ENCODE measurements around the gene CRIM1. TPM values are rescaled to one million over a fixed set of nuclear protein-coding genes. Genes with fewer than 3 reads are reported as not detected.

Gene CRIM1
- total RNA-seq, 2 experiments from 2014 or later, result 3.1 to 3.3 TPM

DNA sequence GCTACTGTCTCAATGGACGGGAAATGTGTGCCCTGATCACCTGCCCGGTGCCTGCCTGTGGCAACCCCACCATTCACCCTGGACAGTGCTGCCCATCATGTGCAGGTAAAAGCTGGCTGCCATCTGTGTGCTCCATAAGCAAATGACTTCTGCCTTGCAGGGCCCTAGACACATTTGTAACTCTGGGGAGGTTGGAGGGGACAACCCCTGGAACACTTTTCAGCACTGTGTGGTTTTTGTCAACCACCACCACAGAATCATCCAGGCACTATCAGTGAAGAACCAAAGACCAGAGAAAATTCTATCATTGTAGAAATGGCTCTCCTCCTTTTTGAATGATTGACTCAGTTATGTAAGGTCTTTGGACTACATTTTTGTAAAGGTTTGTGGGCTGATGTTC lies 158.1 kb downstream of the CRIM1 start:
- peaks cover 5% of the 10 kb centered on the region for H3K36me3 Mint-ChIP-seq (ENCODE audit: low read depth)
- no peak overlapping the region for H3K4me3 Mint-ChIP-seq
- CTCF ChIA-PET, result interaction anchor here (1.0 kb wide), 1 partner anchor 164 kb away, joined by 4 read pairs; no protein-coding TSS in a partner anchor
- no peaks in the 10 kb centered on the region for H3K4me1 Mint-ChIP-seq (ENCODE audit: low read depth)
- no peak for DNase-seq
- H3K27me3 Mint-ChIP-seq (ENCODE audit: low read depth), result no peaks in the 10 kb centered on the region
- intact Hi-C loops (cut with micrococcal nuclease), result no loop called here
- no peak overlapping the region for H3K27ac Mint-ChIP-seq
- no peaks in the 10 kb centered on the region for H3K9me3 Mint-ChIP-seq

DNA sequence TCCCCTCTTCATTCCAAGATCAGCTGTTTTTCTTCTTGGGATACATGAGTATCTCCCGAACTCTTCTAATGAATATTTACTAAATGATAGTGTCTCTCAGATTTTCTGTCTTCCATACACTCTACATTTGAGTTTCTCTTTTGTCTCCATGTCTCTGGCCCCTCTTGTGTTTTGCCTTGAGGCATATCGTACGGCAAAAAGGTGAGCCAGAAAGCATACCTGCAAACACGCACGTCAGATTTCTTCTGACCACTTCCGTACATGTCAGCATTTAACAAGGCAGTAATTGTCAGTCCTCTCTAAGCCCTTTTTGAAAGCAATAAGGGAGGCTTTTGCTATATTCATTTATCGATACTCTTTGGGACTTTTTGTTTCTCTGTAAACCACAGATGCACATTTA lies 160.0 kb downstream of the CRIM1 start:
- no peaks in the 10 kb centered on the region for H3K9me3 Mint-ChIP-seq
- no peak overlapping the region for H3K4me3 Mint-ChIP-seq
- intact Hi-C loops (cut with micrococcal nuclease), result no loop called here
- H3K27me3 Mint-ChIP-seq (ENCODE audit: low read depth), result no peaks in the 10 kb centered on the region
- no peak for DNase-seq
- H3K36me3 Mint-ChIP-seq (ENCODE audit: low read depth), result peaks cover 5% of the 10 kb centered on the region
- no peak overlapping the region for H3K27ac Mint-ChIP-seq
- H3K4me1 Mint-ChIP-seq (ENCODE audit: low read depth), result no peaks in the 10 kb centered on the region
- CTCF ChIA-PET, result interaction anchor here (0.6 to 0.8 kb wide), 2 partner anchors 100 to 401 kb away, joined by 3 to 4 read pairs; no protein-coding TSS in a partner anchor

DNA sequence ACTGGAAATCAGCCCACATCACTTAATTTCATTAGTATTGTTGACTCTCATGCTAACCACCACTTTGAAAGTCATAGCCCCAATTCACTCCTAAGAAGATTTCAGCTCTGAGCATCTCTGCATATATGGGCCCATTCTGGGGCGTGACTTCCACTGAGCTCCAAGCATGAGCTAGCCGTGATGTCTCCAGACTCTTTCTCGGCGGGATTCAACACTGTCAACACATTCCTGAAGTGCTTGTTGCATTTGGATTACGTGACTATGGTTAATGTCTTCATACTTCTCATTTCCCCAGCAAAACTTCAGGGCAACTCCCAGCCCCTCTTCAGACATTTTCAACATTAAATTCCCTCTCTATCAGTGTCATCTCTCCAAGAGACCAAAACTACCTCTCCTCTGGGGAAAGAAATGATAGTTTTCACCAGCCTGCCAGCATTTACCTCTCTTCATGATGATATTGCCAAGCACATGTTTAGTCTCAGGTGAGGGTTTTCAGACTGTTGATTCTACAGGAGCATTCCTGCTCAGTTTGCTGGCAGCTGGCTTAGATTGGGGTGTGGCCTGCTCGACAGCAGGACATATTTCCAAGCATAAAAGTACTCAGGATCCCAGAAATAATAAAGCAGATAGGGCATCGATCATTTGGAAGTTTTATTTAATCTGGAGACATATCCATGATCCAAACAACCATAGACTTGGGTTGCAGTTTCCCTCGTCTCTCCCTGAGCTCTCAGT lies 160.7 kb downstream of the CRIM1 start:
- CTCF ChIA-PET, result interaction anchor here (0.6 to 0.8 kb wide), 2 partner anchors 101 to 400 kb away, joined by 3 to 4 read pairs; no protein-coding TSS in a partner anchor
- Mint-ChIP-seq H3K36me3 (ENCODE audit: low read depth) (peaks cover 5% of the 10 kb centered on the region), H3K27ac (no peak overlapping the region), H3K9me3 (no peaks in the 10 kb centered on the region), H3K4me1 (ENCODE audit: low read depth) (no peaks in the 10 kb centered on the region), H3K4me3 (no peak overlapping the region), H3K27me3 (ENCODE audit: low read depth) (no peaks in the 10 kb centered on the region)
- DNase-seq, result no peak
- intact Hi-C loops (cut with micrococcal nuclease), result no loop called here

DNA sequence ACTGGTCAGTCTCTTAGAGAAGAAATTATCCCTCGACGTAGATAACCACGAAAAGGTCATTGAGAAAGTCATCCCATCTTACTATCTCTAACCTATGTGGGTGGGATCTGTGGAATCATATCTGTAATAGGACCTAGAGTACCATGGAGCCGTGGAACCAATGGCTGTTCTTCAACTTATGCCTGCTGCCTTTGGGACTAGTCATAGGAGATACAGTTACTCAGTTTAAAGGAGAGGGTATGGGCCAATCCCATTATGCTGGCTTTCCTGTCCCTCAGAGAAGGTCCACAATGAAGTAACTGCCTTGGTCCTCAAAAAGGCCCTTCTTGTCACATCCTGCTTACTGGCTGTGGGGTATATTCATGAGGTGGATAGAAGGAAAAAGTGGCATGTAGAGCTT lies 164.9 kb downstream of the CRIM1 start:
- intact Hi-C loops (cut with micrococcal nuclease), result no loop called here
- Mint-ChIP-seq H3K27ac (no peak overlapping the region), H3K4me3 (no peak overlapping the region), H3K36me3 (ENCODE audit: low read depth) (peaks cover 5% of the 10 kb centered on the region), H3K9me3 (no peaks in the 10 kb centered on the region), H3K4me1 (ENCODE audit: low read depth) (no peaks in the 10 kb centered on the region), H3K27me3 (ENCODE audit: low read depth) (no peaks in the 10 kb centered on the region)
- no peak for DNase-seq
- CTCF ChIA-PET, result no interaction called here

DNA sequence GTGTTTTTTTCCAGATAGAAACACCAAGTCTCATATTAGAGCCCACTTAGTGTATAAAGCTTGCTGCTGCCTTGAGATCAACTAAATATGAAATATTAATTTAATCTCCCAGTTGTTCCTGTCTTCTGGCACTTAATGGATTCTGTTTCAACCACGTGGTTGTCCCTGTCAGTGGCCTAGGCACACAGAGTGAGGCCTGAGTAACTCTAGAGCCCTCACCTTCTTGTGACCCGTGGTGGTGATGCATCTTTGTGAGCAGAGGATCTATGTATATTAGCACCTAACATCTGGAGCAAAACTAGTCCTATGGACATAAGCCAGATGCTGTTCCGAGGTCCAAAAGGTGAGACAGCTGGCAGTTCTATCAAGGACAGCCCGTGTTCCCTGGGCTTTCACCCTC lies 167.6 kb downstream of the CRIM1 start:
- CTCF ChIA-PET, result no interaction called here

DNA sequence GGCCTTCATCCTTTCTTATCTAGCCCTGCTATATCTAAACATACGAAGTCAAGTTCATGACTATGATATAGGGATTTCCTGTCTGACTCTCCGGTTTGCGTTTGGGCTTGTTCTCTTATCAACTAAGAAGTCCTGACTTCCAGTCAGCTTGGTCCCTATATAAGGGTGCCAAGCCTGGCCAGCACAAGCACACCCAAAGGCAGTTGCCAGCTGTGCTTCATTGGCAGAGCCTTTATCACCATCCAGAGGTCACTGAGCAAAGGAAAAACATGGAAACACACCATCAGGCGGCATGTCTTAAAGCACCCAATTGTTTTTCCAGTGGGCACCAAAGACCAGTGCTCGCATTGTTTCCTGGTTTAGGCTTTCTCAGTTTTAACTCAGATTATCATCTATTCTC lies 169.7 kb downstream of the CRIM1 start:
- no peak overlapping the region for H3K27ac Mint-ChIP-seq
- H3K27me3 Mint-ChIP-seq (ENCODE audit: low read depth), result no peaks in the 10 kb centered on the region
- CTCF ChIA-PET, result no interaction called here
- H3K9me3 Mint-ChIP-seq, result no peaks in the 10 kb centered on the region
- no peaks in the 10 kb centered on the region for H3K36me3 Mint-ChIP-seq (ENCODE audit: low read depth)
- no peaks in the 10 kb centered on the region for H3K4me1 Mint-ChIP-seq (ENCODE audit: low read depth)
- H3K4me3 Mint-ChIP-seq, result no peak overlapping the region
- no peak for DNase-seq
- intact Hi-C loops (cut with micrococcal nuclease), result no loop called here

More for the DNA sequence above, 167.6 kb downstream of the CRIM1 start:
- H3K36me3 Mint-ChIP-seq (ENCODE audit: low read depth), result no peaks in the 10 kb centered on the region
- no peak for DNase-seq
- no peak overlapping the region for H3K27ac Mint-ChIP-seq
- H3K9me3 Mint-ChIP-seq, result no peaks in the 10 kb centered on the region
- no peaks in the 10 kb centered on the region for H3K27me3 Mint-ChIP-seq (ENCODE audit: low read depth)
- H3K4me3 Mint-ChIP-seq, result no peak overlapping the region
- H3K4me1 Mint-ChIP-seq (ENCODE audit: low read depth), result no peaks in the 10 kb centered on the region
- intact Hi-C loops (cut with micrococcal nuclease), result no loop called here

DNA sequence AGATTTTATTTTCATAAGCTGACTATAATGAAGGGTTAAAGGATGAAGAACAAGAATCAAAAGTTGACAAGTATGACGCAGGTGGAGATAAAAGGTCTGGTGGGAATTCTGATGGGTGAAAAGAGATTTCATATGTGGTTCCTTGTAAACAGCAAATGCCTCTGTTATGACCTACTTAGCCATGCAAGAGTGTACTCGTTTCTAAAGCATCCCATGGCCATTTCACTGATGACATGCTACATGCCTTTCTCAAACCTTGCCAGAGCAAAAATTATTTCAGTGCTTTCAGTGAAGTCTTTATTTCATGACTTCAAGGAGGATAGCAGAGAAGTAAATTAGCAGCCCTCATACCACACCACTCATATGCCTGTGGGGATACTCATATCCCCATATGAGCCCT lies 170.6 kb downstream of the CRIM1 start:
- Mint-ChIP-seq H3K27ac (no peak overlapping the region), H3K36me3 (ENCODE audit: low read depth) (no peaks in the 10 kb centered on the region), H3K4me1 (ENCODE audit: low read depth) (no peaks in the 10 kb centered on the region), H3K27me3 (ENCODE audit: low read depth) (no peaks in the 10 kb centered on the region), H3K9me3 (no peaks in the 10 kb centered on the region), H3K4me3 (no peak overlapping the region)
- intact Hi-C loops (cut with micrococcal nuclease), result no loop called here
- no peak for DNase-seq
- CTCF ChIA-PET, result no interaction called here

DNA sequence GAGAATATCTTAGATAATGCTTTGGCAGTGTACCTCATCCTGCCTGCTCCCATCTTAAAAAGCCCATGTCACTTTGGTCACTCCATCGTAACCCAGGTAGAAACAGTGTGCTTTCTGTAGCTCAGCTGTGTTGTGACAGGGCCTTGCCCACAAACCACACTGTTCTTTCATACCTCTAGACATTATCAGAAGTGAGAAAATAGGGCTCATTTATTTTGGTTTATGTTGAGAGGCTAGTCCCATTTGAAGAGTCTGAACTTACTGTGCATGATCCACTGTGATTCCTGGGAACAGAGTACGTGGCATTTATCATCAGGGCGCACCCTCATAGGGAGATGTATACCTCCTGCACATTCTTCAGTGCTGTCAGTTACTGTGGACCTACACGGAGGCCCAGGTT lies 172.7 kb downstream of the CRIM1 start:
- Mint-ChIP-seq H3K27me3 (ENCODE audit: low read depth) (no peaks in the 10 kb centered on the region), H3K9me3 (no peaks in the 10 kb centered on the region), H3K27ac (no peak overlapping the region), H3K4me3 (no peak overlapping the region), H3K36me3 (ENCODE audit: low read depth) (no peaks in the 10 kb centered on the region), H3K4me1 (ENCODE audit: low read depth) (no peaks in the 10 kb centered on the region)
- intact Hi-C loops (cut with micrococcal nuclease), result no loop called here
- CTCF ChIA-PET, result interaction anchor here (0.6 kb wide), 1 partner anchor 591 kb away, joined by 5 read pairs; no protein-coding TSS in a partner anchor
- no peak for DNase-seq

DNA sequence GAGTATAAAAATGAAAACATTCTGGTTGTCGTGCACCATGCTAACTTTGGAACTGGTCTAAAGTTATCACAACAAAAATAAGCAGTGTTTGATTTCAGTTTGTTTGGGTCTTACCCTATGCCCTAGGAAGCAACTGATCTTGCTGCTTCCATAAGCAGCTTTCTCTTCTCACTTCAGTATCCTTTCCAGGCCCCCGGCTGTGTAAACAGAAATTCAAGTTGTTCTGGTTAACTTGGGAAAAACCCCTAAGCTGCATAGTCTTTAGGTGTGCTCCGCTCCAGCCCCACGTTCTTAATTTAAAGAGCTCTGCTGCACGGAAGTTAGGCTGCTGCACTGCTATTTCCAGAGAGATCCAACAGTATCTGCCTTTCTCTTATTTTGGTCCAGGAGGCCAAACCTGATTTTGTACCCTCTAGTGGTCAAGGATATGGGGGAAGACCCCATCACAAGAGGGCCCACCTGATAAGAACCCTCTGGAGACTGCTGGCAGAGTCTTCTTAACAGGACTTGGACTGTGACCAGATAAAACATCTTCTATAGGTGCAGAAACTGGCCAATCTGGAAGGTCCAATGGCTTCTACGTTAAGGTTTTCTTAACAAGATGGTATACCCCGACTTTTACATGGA lies 173.3 kb downstream of the CRIM1 start:
- no peaks in the 10 kb centered on the region for H3K9me3 Mint-ChIP-seq
- no peaks in the 10 kb centered on the region for H3K27me3 Mint-ChIP-seq (ENCODE audit: low read depth)
- intact Hi-C loops (cut with micrococcal nuclease), result no loop called here
- no peaks in the 10 kb centered on the region for H3K36me3 Mint-ChIP-seq (ENCODE audit: low read depth)
- no peaks in the 10 kb centered on the region for H3K4me1 Mint-ChIP-seq (ENCODE audit: low read depth)
- no peak overlapping the region for H3K4me3 Mint-ChIP-seq
- no peak overlapping the region for H3K27ac Mint-ChIP-seq
- CTCF ChIA-PET, result no interaction called here
- DNase-seq, result no peak

DNA sequence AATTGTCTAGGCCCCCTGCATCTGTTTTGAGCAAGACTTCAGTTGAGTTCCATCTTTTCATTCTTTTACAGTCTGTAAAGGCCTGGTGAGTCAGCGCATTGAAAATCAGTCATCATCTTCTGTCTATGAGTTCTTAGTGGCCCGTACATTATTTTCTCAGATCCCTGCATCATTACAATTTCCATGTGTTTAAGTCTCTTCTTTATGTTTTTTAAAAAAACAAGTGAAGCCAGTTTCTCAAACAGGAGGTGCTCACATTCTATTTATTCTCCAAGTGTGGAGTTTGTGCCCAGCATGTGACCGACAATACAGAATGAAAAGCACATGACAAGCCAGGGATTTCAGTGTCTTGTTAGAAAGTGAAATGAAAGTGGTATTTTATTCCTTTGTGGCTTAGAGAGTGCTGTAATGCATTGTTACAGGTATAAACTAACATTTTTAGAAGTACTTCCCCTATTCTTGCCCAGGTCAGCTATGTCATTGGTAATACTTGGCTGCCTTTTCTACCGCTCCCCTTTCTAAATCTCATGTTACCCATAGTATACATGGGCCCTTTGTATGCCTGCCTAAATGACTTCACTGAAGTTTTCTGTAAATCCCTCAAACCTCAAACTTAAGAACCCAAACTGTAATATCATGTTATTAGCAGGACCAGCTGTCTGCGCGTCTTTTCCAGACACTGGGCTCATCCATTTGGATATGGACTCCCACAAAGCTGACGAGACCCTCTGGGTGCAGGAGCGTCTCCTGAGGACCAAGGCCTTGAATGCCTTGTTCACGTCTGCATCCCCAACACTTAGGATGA lies 174.8 kb downstream of the CRIM1 start:
- Mint-ChIP-seq H3K27me3 (ENCODE audit: low read depth) (no peaks in the 10 kb centered on the region), H3K36me3 (ENCODE audit: low read depth) (no peaks in the 10 kb centered on the region), H3K27ac (no peak overlapping the region), H3K9me3 (no peaks in the 10 kb centered on the region), H3K4me1 (ENCODE audit: low read depth) (no peaks in the 10 kb centered on the region), H3K4me3 (no peak overlapping the region)
- intact Hi-C loops (cut with micrococcal nuclease), result no loop called here
- CTCF ChIA-PET, result no interaction called here
- no peak for DNase-seq

DNA sequence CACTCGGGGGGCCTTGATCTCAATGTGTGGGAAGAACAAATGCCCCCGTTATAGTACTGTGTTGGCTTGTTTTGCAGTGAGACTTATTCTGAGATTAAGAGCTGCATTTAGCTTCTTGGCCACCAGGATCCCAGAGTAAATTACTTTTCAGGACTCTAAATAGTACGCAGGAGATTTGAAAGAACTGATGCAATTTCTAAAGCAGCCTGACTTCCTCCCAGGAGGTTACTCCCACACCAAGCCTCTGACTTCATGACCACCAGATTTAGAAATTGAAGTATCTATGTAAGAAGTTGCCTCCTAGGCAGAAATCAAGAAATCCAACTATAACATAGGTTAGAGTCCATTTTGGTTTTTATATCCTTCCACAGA lies 175.4 kb downstream of the CRIM1 start:
- H3K4me1 Mint-ChIP-seq (ENCODE audit: low read depth), result no peaks in the 10 kb centered on the region
- CTCF ChIA-PET, result interaction anchor here (0.9 kb wide), 1 partner anchor 54 kb away, joined by 3 read pairs; no protein-coding TSS in a partner anchor
- no peak overlapping the region for H3K4me3 Mint-ChIP-seq
- intact Hi-C loops (cut with micrococcal nuclease), result no loop called here
- no peaks in the 10 kb centered on the region for H3K36me3 Mint-ChIP-seq (ENCODE audit: low read depth)
- DNase-seq, result no peak
- H3K27ac Mint-ChIP-seq, result no peak overlapping the region
- no peaks in the 10 kb centered on the region for H3K9me3 Mint-ChIP-seq
- no peaks in the 10 kb centered on the region for H3K27me3 Mint-ChIP-seq (ENCODE audit: low read depth)

DNA sequence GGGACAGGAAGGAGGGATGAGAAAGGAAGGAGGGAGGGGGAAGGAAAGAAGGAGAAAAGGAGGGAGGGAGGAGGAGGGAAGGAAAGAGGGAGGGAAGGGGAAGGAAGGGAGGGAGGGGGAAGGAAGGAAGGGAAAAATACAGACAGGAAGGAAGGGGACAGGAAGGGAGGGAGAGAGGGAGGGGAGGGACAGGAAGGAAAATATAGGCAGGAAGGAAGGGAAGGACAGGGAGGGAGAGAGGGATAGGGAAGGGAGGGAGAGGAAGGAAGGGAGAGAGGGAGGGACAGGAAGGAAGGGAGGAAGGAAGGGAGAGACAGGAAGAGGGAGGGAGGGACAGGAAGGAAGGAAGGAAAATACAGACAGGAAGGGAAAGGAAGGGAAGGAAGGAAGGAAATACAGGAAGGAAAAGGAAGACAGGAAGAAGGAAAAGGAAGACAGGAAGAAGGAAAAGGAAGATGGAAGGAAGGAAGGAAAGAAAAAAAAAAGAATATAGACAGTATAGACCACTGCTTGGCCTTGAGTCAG lies 178.8 kb downstream of the CRIM1 start:
- Mint-ChIP-seq H3K27ac (no peak overlapping the region), H3K4me3 (no peak overlapping the region), H3K4me1 (ENCODE audit: low read depth) (no peaks in the 10 kb centered on the region), H3K36me3 (ENCODE audit: low read depth) (no peaks in the 10 kb centered on the region), H3K9me3 (no peaks in the 10 kb centered on the region), H3K27me3 (ENCODE audit: low read depth) (no peaks in the 10 kb centered on the region)
- CTCF ChIA-PET, result no interaction called here
- intact Hi-C loops (cut with micrococcal nuclease), result no loop called here
- DNase-seq, result no peak
